H1 (cell line): ENCODE results near the gene NHSL2. TPM values are rescaled to one million over a fixed set of nuclear protein-coding genes. Genes with fewer than 3 reads are reported as not detected.

Experiments used
- MAX ChIP-seq: IDR thresholded peaks from 2 replicates; pipeline ENCODE4 v1.6.1; 2012; ENCODE audit warnings: inconsistent platforms
- NANOG ChIP-seq: IDR thresholded peaks from 2 replicates; pipeline ENCODE4 v1.6.1; 2011; ENCODE audit warnings: low read length, low read depth, mild to moderate bottlenecking, inconsistent platforms; ENCODE audit not compliant: insufficient read depth, poor library complexity, severe bottlenecking
- SP1 ChIP-seq: IDR thresholded peaks from 2 replicates; pipeline ENCODE4 v1.6.1; 2011; ENCODE audit warnings: low read depth, low read length
- YY1 ChIP-seq: IDR thresholded peaks from 2 replicates; pipeline ENCODE4 v1.6.1; 2011; ENCODE audit warnings: low read depth, mild to moderate bottlenecking, low read length
- polyA plus RNA-seq, 7 experiments: library from polyadenylated mRNA; depleted of rRNA in 3 of 7; stranded (reverse) in 5 of 7; unstranded in 2 of 7; fragments of >200 nt in 5 of 7; fragments of 200-250 nt in 2 of 7; gene quantifications; 1 replicate in 5 of 7; 2 replicates in 1 of 7; 4 replicates in 1 of 7; pipeline versions ENCODE4 v1.2.1 to v1.2.3, GENCODE V29; 2011 to 2013; ENCODE audit warnings: missing spikeins in 2 of 7, mixed read lengths in 2 of 7
- total RNA-seq: library from RNA; stranded (reverse); fragmentation: NEBNext Ultra II Directional; extraction: Animal tissue kit (Norgen Biotek cat#: 25700); gene quantifications from 2 replicates; pipeline ENCODE4 v1.2.1, GENCODE V29; 2021
- TF ChIP-seq, protein P1 (sequence below), 3 experiments: IDR thresholded peaks; 1 replicate in 2 of 3; 2 replicates in 1 of 3; pipeline versions ENCODE4 v1.5.1 to v1.6.1; 2011; ENCODE audit warnings: low read length in 3 of 3, mild to moderate bottlenecking in 3 of 3, inconsistent platforms in 2 of 3, low read depth in 1 of 3, moderate library complexity in 1 of 3; ENCODE audit not compliant: insufficient read depth in 1 of 3; ENCODE audit errors: control extremely low read depth in 1 of 3

NHSL2 gene
- total and polyA plus RNA-seq, 2 of the 8 experiments (the other 6 are each of a cell fraction or from before 2014, with no cell fraction given), result 3.7 to 7.2 TPM

DNA sequence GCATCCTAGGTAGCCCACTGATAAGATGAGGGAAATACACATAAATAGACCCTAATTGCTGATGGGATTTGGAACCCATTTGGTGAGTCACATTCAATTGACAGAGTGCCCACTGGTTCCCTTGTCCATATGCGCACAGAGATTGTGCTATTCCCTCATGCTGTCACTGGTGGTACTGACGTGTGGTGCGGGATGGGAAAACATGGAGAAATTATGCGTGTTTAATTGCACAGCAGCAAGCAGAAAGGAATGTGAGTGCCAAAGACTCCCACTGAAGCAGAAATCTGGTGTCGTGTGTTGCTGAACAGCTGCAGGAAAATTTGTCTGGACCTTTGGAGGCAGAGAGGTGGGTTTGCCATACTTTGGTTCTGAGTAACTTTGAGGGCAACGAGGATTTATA, 92.2 kb downstream of the NHSL2 start (continued):
- TF ChIP-seq, protein P1, sequence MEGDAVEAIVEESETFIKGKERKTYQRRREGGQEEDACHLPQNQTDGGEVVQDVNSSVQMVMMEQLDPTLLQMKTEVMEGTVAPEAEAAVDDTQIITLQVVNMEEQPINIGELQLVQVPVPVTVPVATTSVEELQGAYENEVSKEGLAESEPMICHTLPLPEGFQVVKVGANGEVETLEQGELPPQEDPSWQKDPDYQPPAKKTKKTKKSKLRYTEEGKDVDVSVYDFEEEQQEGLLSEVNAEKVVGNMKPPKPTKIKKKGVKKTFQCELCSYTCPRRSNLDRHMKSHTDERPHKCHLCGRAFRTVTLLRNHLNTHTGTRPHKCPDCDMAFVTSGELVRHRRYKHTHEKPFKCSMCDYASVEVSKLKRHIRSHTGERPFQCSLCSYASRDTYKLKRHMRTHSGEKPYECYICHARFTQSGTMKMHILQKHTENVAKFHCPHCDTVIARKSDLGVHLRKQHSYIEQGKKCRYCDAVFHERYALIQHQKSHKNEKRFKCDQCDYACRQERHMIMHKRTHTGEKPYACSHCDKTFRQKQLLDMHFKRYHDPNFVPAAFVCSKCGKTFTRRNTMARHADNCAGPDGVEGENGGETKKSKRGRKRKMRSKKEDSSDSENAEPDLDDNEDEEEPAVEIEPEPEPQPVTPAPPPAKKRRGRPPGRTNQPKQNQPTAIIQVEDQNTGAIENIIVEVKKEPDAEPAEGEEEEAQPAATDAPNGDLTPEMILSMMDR (IDR thresholded peaks at IDR 0.05; ENCODE audit: control extremely low read depth in 1 of 3, insufficient read depth in 1 of 3, low read depth in 1 of 3, low read length in 3 of 3), result no peak
- TF ChIP-seq SP1, result no peak
- no peak for TF ChIP-seq YY1
- no peak for TF ChIP-seq NANOG
- TF ChIP-seq MAX, result no peak
- TF ChIP-seq, all 59 proteins: peak for 0
